ENCODE results near the gene TARS2. TPM values are rescaled to one million over a fixed set of nuclear protein-coding genes. Genes with fewer than 3 reads are reported as not detected.

The TARS2 gene
- polyA plus RNA-seq, 1 of the 3 experiments (the other 2 are of a cell fraction): 22.2 TPM

GRCh38 chr1:150479370-150479769 lies 7.8 kb upstream of the TARS2 start:
- CTCF ChIA-PET: interaction anchor here (1.1 kb wide), 1 partner anchor 54 kb away, joined by 3 read pairs; no protein-coding TSS in a partner anchor
- no peaks in the 10 kb centered on the region for H4K20me1 ChIP-seq (ENCODE audit: insufficient read depth)

GRCh38 chr1:150479927-150480352 lies 7.3 kb upstream of the TARS2 start:
- 64% methylated on average over 2 of the region's 2 CpGs for WGBS (ENCODE audit: low lambda C conversion rate)
- ChIA-PET CTCF (interaction anchor here (1.1 kb wide), 1 partner anchor 53 kb away, joined by 3 read pairs; no protein-coding TSS in a partner anchor), POLR2A (no interaction called here)
- Histone ChIP-seq H3K36me3 (replicated peaks in 1 of 2; ENCODE audit: control insufficient read depth in 1 of 2, insufficient read depth in 2 of 2, low read length in 1 of 2) (peaks cover 0 to 4% of the 10 kb centered on the region in 2 experiments), H3K27me3 (ENCODE audit: insufficient read depth) (no peaks in the 10 kb centered on the region), H3K4me2 (no peak overlapping the region), H3K79me2 (ENCODE audit: insufficient read depth) (no peaks in the 10 kb centered on the region), H3F3A (replicated peaks; ENCODE audit: insufficient read depth) (peaks cover 9% of the 10 kb centered on the region), H3K4me1 (ENCODE audit: control insufficient read depth in 1 of 2, insufficient read depth in 2 of 2, low read depth in 1 of 2, low read length in 1 of 2) (peaks cover 0 to 2% of the 10 kb centered on the region in 2 experiments; a peak in 1 of 4 replicates), H3K4me3 (ENCODE audit: low read depth in 2 of 2, low read length in 1 of 2) (no peak overlapping the region), H2AFZ (ENCODE audit: low read depth) (no peak overlapping the region), H3K9ac (no peak overlapping the region), H4K20me1 (ENCODE audit: insufficient read depth) (no peaks in the 10 kb centered on the region), H3K9me2 (no peaks in the 10 kb centered on the region), H3K9me3 (no peaks in the 10 kb centered on the region), H3K27ac (ENCODE audit: low read depth in 2 of 2, low read length in 1 of 2) (no peak overlapping the region)
- TF ChIP-seq RFX5 (IDR thresholded peaks at IDR 0.05; ENCODE audit: low read length): no peak
- no peak for TF ChIP-seq NRF1 (IDR thresholded peaks at IDR 0.05; ENCODE audit: low read depth, low read length)
- no peak for TF ChIP-seq REST (IDR thresholded peaks at IDR 0.05; ENCODE audit: low read depth, low read length)
- TF ChIP-seq RAD21 (IDR thresholded peaks at IDR 0.05; ENCODE audit: low read length): no peak
- TF ChIP-seq ELF1 (IDR thresholded peaks at IDR 0.05): no peak
- no peak for TF ChIP-seq SMC3 (IDR thresholded peaks at IDR 0.05; ENCODE audit: low read depth, low read length)
- TF ChIP-seq TAF1 (IDR thresholded peaks at IDR 0.05; ENCODE audit: borderline replicate concordance, low read depth, low read length): no peak
- no peak for TF ChIP-seq GATA2 (CRISPR knock-in tag; IDR thresholded peaks at IDR 0.05)
- no peak for TF ChIP-seq MAX (IDR thresholded peaks at IDR 0.05; ENCODE audit: low read depth)
- no peak for TF ChIP-seq CTCF (IDR thresholded peaks at IDR 0.05)
- no peak for TF ChIP-seq ZBTB33 (IDR thresholded peaks at IDR 0.05; ENCODE audit: borderline replicate concordance, low read depth)
- no peak for TF ChIP-seq IRF3 (IDR thresholded peaks at IDR 0.05; ENCODE audit: low read depth, low read length)
- no peak for TF ChIP-seq PBX3 (IDR thresholded peaks at IDR 0.05)
- no peak for TF ChIP-seq MEF2A (IDR thresholded peaks at IDR 0.05; ENCODE audit: borderline replicate concordance, low read depth)
- no peak for DNase-seq

More at GRCh38 chr1:150479370-150479769, 7.8 kb upstream of the TARS2 start:
- Histone ChIP-seq H3K4me1 (ENCODE audit: control insufficient read depth in 1 of 2, insufficient read depth in 2 of 2, low read depth in 1 of 2, low read length in 1 of 2) (no peaks in the 10 kb centered on the region), H3K9me3 (no peaks in the 10 kb centered on the region), H3K36me3 (replicated peaks in 1 of 2; ENCODE audit: control insufficient read depth in 1 of 2, insufficient read depth in 2 of 2, low read length in 1 of 2) (peaks cover 0 to 8% of the 10 kb centered on the region in 2 experiments), H3K79me2 (ENCODE audit: insufficient read depth) (no peaks in the 10 kb centered on the region), H3K27ac (ENCODE audit: low read depth in 2 of 2, low read length in 1 of 2) (no peak overlapping the region), H2AFZ (ENCODE audit: low read depth) (no peak overlapping the region), H3K9ac (no peak overlapping the region), H3F3A (replicated peaks; ENCODE audit: insufficient read depth) (peaks cover 3% of the 10 kb centered on the region), H3K27me3 (ENCODE audit: insufficient read depth) (no peaks in the 10 kb centered on the region), H3K9me2 (no peaks in the 10 kb centered on the region), H3K4me2 (no peak overlapping the region), H3K4me3 (ENCODE audit: low read depth in 2 of 2, low read length in 1 of 2) (no peak overlapping the region)
- no peak for DNase-seq
- POLR2A ChIA-PET: no interaction called here
- TF ChIP-seq MEF2A (IDR thresholded peaks at IDR 0.05; ENCODE audit: borderline replicate concordance, low read depth): no peak
- 57% methylated on average over 4 of the region's 4 CpGs for WGBS (ENCODE audit: low lambda C conversion rate)
